Left lung (tissue), 10 donors: Measurements from ENCODE around the gene REEP1. TPM values are rescaled to one million over a fixed set of nuclear protein-coding genes. Genes with fewer than 3 reads are reported as not detected.

ENCODE experiments used
- ATAC-seq: fragments of 200-7000 bp; cut with Tn5 transposase; one replicate; pipeline ENCODE4 v1.9.1; 2020; ENCODE audit warnings: moderate library complexity
- DNase-seq, 4 donors: peaks; one replicate each; pipeline ENCODE4 v3.0.0-alpha.2; 2013 to 2020
- H3K27ac ChIP-seq, 2 donors: fragments of 200-600 bp; sonication (generic) in 1 of 2; one replicate each; pipeline versions ENCODE4 v1.5.0 to v1.8.0; 2020 to 2021
- H3K27me3 ChIP-seq, 2 donors: fragments of 200-600 bp; sonication (generic) in 1 of 2; one replicate each; pipeline versions ENCODE4 v1.5.0 to v1.8.0; 2020 to 2021
- H3K36me3 ChIP-seq, 2 donors: fragments of 200-600 bp; sonication (generic) in 1 of 2; one replicate each; pipeline versions ENCODE4 v1.5.0 to v1.8.0; 2020 to 2021
- H3K4me1 ChIP-seq, 2 donors: fragments of 200-600 bp; one replicate each; pipeline ENCODE4 v1.8.0; 2021
- H3K4me3 ChIP-seq, 2 donors: fragments of 200-600 bp; sonication (generic) in 1 of 2; one replicate each; pipeline versions ENCODE4 v1.5.0 to v1.8.0; 2020 to 2021; ENCODE audit warnings: mild to moderate bottlenecking in 1 of 2
- H3K9me3 ChIP-seq, 2 donors: fragments of 200-600 bp; sonication (generic) in 1 of 2; one replicate each; pipeline versions ENCODE4 v1.5.0 to v1.8.0; 2020 to 2021
- intact Hi-C, 2 donors: fragments of 100-400 bp; cut with DNase I; formaldehyde crosslinking; loops; one replicate each; pipeline versions ENCODE4 v1.11.2 to v1.14.2; 2022
- polyA plus RNA-seq, 6 donors: library from polyadenylated mRNA; unstranded; fragments of 120-200 nt; gene quantifications; one replicate each; pipeline ENCODE4 v1.2.1, GENCODE V29; 2013; ENCODE audit not compliant: insufficient read length in 6 of 6
- total RNA-seq, 2 donors: library from RNA; stranded (reverse); fragmentation: NEBNext Ultra II Directional; extraction: Animal tissue kit (Norgen Biotek cat#: 25700); gene quantifications; one replicate each; pipeline ENCODE4 v1.2.1, GENCODE V29; 2021
- TF ChIP-seq, protein P1 (sequence below), 2 donors: fragments of 200-600 bp; sonication (generic) in 1 of 2; IDR thresholded peaks; one replicate each; pipeline versions ENCODE4 v1.5.0 to v1.8.0; 2021; ENCODE audit warnings: antibody characterized with exemption in 2 of 2
- donor health status: DM: no; HTN: yes; CAD: no.
- donor health status: DM: no; HTN: no; CAD: no.

The REEP1 gene
- total and polyA plus RNA-seq, 8 donors, result 4.8 to 19.9 (median 17.1) TPM

DNA sequence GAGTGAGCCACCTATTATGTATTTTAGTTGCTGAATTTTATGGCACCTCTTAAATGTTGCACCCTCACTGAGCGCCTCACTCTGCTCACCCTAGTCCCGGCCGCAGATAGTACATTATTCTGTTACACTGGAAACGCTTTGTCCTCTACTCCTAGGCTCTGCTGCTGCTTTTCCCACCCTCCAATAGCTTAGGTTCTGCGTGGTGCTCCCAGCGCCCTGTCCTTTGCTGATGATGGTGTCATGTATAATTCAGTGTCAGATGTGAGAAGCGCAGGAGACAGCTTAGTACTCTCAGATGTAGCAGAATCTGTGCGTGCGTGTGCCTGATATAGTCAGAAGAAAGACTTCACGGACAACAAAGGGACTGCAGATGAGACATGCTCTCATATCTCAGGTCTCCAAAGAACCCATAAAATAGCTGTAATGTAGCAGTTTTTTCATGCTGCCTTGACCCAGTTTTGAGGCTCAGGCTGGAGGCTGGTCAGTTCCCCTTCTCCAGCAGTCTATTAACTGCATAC is 1.4 kb upstream of the REEP1 start:
- ATAC-seq (no peak), DNase-seq (no peak)
- H3K4me1 ChIP-seq, result peaks cover 0 to 21% of the 10 kb centered on the region in 2 donors
- no peak overlapping the region for H3K27ac ChIP-seq
- no peaks in the 10 kb centered on the region for H3K36me3 ChIP-seq
- H3K9me3 ChIP-seq, result peaks cover 0 to 11% of the 10 kb centered on the region in 2 donors
- peaks cover 20 to 75% of the 10 kb centered on the region in 2 donors for H3K27me3 ChIP-seq
- intact Hi-C loops, result no loop called here
- TF ChIP-seq, protein P1, sequence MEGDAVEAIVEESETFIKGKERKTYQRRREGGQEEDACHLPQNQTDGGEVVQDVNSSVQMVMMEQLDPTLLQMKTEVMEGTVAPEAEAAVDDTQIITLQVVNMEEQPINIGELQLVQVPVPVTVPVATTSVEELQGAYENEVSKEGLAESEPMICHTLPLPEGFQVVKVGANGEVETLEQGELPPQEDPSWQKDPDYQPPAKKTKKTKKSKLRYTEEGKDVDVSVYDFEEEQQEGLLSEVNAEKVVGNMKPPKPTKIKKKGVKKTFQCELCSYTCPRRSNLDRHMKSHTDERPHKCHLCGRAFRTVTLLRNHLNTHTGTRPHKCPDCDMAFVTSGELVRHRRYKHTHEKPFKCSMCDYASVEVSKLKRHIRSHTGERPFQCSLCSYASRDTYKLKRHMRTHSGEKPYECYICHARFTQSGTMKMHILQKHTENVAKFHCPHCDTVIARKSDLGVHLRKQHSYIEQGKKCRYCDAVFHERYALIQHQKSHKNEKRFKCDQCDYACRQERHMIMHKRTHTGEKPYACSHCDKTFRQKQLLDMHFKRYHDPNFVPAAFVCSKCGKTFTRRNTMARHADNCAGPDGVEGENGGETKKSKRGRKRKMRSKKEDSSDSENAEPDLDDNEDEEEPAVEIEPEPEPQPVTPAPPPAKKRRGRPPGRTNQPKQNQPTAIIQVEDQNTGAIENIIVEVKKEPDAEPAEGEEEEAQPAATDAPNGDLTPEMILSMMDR (IDR thresholded peaks at IDR 0.05), result no peak
- no peak overlapping the region for H3K4me3 ChIP-seq

DNA sequence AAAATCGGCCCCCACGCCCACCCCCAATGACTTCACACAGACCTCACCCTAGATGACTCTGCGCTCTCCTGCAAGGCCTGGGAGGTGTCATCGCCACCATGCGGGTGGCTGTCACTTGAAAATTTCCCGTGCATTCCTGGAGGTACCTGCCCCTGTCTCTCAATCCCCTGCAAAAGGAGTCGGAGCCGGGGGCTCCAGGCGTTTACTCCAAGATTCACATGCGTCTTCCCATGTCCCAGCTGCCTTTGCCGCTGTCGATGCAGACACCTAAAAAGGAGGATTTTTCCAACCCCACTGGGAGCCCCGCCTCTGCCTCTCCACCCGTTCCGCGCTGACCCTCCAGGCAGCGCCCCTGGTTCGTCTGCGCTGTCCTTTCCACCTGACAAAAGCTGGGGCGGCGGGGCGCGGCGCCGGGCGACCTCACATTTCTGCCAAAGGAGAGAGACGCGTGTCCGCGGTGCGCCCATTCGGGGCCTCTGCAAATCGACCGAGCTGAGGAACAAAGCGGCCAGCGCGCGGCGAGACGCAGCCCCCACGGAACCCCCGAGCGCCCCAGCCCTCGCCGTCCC is 667 bp downstream of the REEP1 start:
- Histone ChIP-seq H3K27ac (no peak overlapping the region), H3K27me3 (peaks cover 20 to 78% of the 10 kb centered on the region in 2 donors), H3K4me3 (peak overlapping the region; percentile 28 to 41), H3K4me1 (peaks cover 0 to 21% of the 10 kb centered on the region in 2 donors), H3K36me3 (no peaks in the 10 kb centered on the region), H3K9me3 (peaks cover 0 to 8% of the 10 kb centered on the region in 2 donors)
- ATAC-seq (peak; percentile 10), DNase-seq (peak in 2 of 4 donors; percentile 14 to 81)
- intact Hi-C loops, result no loop called here
- TF ChIP-seq, protein P1 (IDR thresholded peaks at IDR 0.05), result no peak

DNA sequence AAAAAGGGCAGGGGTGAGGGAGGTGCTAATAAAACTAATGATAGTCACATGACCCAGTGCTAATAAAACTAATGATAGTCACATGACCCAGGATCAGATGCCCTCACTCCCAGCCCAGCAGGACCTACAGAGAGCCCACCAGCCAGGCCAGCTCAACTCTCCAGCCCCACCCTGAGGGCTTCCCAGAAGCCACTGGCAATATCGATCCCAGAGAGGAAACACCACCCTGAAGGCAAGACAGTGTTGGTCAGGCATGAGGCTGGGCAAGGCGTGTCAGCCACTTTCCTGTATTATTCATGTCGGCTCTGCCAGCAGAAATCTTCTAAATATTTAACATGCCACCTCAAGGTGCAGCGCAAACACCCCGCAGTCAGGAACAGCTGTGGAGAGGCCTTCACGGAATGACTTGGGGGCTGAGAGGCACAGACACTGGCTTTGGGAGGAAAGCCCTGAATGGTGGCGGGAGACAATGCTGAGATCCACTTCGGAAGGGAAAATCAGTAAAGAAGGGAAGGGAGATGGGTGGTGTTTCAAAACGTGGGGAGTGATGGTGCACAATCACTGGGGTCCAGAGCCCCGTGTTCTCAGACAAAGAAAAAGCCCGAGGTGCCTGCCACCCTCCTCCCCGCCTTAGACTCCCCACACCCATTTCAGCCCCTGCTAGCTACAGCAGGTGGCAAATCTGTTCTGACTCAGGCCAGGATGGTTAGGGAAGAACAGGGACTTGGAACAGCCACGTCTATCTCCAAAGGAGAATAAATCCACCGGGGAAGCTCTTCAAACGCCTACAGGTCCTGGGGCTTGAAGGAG is 1.4 kb downstream of the REEP1 start:
- H3K27me3 ChIP-seq, result peaks cover 20 to 75% of the 10 kb centered on the region in 2 donors
- peak overlapping the region in 1 of 2 donors; percentile 41 for H3K4me3 ChIP-seq
- DNase-seq (no peak), ATAC-seq (peak; percentile 33)
- no peak overlapping the region for H3K27ac ChIP-seq
- no peaks in the 10 kb centered on the region for H3K36me3 ChIP-seq
- intact Hi-C loops, result no loop called here
- TF ChIP-seq, protein P1 (IDR thresholded peaks at IDR 0.05), result no peak
- peaks cover 0 to 21% of the 10 kb centered on the region in 2 donors for H3K4me1 ChIP-seq
- H3K9me3 ChIP-seq, result peaks cover 0 to 2% of the 10 kb centered on the region in 2 donors

DNA sequence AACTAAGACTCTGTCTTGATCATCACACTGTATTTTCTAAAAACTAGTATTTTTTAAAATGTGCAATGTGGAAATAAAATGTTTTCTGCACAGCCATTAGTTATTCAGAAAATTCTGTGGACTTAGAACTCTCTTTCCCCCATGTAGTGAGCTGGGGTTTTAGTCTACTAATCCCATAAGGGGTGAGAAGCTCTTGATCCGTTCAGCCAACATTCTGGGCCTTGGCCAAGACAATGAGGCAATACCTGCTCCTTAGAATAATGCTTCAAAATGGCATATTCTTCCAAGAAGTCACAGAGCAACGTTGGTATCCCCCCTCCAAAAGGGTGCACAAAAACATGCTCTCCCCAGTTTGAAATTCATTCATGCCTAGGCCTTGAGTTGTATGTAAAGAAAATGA is 4.0 kb downstream of the REEP1 start:
- intact Hi-C loops, result no loop called here
- ATAC-seq, result no peak
- no peak for DNase-seq
- no peak overlapping the region for H3K4me3 ChIP-seq
- H3K9me3 ChIP-seq, result no peaks in the 10 kb centered on the region
- peaks cover 0 to 21% of the 10 kb centered on the region in 2 donors for H3K4me1 ChIP-seq
- no peak overlapping the region for H3K27ac ChIP-seq
- H3K36me3 ChIP-seq, result no peaks in the 10 kb centered on the region
- peaks cover 11 to 48% of the 10 kb centered on the region in 2 donors for H3K27me3 ChIP-seq
- TF ChIP-seq, protein P1 (IDR thresholded peaks at IDR 0.05), result no peak

DNA sequence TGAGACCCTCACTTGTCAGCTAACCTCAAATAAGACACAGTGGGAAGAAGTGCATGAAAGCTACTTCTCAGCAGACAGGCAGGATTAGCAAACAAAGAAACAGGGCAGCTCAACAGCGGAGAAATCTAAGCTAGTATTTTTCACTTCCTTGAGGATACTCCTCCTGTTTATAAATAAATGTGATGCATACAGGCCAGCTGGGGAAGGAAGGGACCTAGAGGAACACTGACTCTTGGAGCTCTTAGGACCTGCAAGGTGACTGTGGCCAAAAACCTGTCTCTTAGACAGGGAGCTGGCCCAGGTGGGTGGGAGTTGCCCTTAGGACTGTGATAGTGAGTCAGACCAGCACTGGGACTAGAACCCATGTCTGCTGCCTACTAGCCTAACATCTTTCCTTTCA is 4.8 kb downstream of the REEP1 start:
- H3K4me3 ChIP-seq, result no peak overlapping the region
- H3K36me3 ChIP-seq, result no peaks in the 10 kb centered on the region
- TF ChIP-seq, protein P1 (IDR thresholded peaks at IDR 0.05), result no peak
- H3K9me3 ChIP-seq, result no peaks in the 10 kb centered on the region
- intact Hi-C loops, result no loop called here
- H3K27ac ChIP-seq, result no peak overlapping the region
- H3K4me1 ChIP-seq, result peaks cover 0 to 14% of the 10 kb centered on the region in 2 donors
- no peak for ATAC-seq
- DNase-seq, result no peak
- peaks cover 7 to 41% of the 10 kb centered on the region in 2 donors for H3K27me3 ChIP-seq
